ENCODE measurements around the gene OSBPL7.
A peak's percentile ranks its signal among the peaks of the same experiment; 100 is the strongest.

The OSBPL7 gene

DNA sequence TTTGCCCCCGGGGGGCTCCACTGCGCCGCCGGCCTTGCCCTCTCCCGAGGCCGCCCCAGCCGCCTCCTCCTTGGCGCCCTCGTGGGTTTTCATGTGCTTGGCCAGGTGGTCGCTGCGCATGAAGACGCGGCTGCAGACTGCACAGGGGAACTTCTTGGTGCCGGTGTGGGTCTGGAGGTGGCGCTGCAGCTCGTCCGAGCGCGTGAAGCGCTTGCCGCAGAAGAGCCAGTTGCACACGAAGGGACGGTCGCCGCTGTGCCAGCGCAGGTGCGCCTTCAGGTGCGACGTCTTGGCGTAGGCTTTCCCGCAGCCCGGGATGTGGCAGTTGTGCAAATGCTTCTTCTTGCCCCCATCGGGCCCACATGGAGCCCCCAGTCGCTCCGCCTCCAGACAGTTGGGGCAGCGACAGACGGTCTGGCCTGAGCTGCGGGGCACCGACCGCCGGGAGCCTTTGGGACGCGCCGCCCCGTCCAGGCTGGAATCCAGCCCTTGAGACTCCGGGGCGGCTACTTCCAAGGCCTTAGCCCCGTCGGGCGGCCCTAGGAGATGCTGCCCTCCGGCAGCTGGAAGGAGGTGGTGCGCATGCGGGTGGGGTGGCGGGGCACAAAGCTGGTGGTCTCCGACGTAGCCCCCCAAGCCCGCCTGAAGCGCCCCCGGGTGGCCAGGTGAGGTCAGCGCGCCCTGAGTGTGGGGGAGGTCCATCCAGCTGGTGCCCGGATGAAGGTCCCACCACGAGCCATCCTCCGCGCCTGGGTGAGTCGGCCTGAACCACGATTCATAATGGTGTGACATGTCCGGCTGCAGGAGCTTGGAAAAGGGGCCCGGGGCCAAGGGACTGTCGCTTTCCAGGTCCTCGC, 26.0 kb upstream of the OSBPL7 start:
- DNase-seq (ENCODE audit: low read depth in 2 of 2): no peak

DNA sequence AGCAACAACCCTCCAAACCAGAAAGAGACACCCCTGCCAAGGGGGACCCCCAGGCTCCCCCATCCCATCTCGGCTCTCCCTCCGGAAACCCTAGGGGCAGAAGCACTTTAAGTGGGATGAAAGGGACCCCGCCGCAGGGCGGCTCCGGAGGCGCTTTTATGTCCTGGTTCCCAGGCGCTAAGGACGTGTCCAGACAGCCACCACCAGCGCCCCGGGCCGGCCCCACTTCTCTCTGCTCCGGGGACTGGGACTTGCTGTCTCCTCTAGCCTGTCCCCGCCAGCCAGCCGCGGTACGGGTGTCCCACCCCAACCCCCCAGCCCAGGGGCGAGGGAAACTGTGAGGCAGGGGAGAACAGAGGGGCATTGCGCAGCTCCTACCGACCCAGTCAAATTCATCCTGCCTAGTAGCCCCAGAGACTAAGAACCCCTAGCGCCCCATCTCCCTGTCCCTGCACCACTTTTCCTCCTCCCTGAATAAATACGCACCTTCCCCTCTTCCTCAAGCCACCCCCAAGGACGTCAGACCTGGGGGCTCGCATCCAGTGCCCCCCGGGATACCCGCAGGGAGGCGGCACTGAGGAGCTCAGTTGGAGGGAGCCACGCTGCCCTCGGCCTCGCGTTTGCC, 25.2 kb upstream of the OSBPL7 start:
- no peak for DNase-seq (ENCODE audit: low read depth in 2 of 2)

DNA sequence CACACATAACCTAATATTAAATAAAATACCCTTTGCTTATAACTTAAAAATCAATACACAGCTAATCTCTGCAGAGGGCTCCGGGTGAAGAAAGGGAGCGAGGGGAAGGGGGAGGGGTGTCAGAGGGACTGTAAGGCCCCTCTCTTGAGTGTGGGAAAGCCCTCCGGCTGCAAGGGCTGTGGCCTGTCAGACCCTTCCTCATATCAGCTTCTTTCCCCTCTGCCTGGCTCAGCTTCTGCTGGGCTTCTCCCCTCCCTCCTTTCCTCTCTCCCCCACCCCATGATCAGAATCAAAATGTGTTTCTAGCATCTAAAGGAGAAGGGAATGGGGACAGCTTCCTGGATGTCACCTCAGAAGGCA, 24.1 kb upstream of the OSBPL7 start:
- DNase-seq (ENCODE audit: low read depth in 2 of 2): no peak

DNA sequence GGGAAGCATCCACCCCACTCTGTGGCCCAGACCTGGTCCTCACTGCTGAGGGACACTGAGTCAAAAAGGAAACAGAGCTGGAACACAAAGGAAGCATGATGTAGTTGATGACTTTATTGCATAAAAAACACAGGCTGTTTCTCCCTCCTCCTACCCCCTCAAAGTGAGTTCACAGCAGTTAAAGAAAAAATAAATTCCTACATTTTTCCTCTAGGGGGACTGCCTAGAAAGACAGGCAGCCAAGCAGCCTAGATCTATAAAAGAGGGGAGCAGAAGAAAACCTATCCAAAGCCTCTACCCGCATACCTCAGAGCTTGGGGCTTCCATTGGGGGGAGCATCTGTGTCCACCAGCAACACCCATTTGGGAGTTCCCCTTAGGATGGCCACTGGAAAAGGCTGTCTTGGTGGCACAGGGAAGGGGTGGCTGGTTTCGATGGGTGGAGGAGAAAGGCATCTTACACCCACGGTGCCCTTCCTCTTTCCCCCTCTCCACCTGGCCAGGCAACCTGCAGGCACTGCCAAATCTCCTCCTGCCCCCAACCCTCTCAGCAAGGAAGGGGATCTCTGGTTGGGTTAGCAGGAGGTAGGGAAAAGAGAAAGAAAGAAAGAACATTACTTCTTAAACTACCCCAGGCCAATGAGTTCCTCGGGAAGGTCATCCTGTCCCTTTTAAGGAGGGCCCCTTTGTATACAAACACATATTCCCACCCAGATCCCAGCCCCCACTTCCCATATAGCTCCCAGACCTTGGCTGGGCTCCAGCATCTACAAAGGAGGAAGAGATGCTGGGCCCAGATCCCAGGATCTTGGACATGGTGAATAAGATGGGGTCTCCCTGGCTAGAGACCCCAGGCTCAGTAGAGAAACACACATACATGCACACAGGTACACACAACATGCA, 23.5 kb upstream of the OSBPL7 start:
- no peak for DNase-seq (ENCODE audit: low read depth in 2 of 2)

DNA sequence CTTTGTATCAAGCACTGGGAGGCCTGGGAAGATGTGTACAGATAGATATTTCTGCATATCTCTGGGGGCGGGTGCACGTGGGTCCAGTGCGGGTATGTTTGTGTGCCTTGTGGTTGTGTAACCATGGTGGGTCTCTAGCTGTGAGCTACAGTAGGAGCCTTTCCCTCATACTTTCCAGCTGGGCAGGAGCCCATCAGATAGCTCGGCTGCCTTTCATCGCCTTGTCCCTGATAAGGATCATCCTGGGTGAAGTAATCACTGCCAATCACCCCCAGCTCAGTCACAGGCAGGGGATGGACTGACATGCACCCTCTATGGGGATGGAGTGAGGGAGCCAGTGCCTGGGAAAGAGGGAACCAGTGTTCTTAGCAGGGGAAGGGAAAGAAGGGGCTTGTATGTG, 22.6 kb upstream of the OSBPL7 start:
- DNase-seq (ENCODE audit: low read depth in 2 of 2): no peak

DNA sequence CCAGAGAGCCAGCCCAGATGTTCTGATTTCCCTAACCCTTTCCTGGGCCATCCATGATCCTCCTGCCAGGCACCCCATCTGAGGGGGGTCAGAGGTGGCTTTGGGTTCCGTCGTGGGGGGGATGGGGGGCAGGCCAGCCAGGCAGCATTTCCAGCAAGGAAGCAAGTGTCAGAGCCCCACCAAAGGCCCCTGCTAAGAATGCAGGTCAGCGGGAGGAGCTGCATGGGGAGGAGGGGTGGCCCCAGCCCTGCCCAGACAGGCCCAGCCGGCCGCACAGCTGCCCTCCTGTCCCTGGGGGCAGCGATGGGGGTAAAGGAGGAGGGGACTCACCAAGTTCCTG, 21.8 kb upstream of the OSBPL7 start:
- DNase-seq (ENCODE audit: low read depth in 2 of 2): no peak

DNA sequence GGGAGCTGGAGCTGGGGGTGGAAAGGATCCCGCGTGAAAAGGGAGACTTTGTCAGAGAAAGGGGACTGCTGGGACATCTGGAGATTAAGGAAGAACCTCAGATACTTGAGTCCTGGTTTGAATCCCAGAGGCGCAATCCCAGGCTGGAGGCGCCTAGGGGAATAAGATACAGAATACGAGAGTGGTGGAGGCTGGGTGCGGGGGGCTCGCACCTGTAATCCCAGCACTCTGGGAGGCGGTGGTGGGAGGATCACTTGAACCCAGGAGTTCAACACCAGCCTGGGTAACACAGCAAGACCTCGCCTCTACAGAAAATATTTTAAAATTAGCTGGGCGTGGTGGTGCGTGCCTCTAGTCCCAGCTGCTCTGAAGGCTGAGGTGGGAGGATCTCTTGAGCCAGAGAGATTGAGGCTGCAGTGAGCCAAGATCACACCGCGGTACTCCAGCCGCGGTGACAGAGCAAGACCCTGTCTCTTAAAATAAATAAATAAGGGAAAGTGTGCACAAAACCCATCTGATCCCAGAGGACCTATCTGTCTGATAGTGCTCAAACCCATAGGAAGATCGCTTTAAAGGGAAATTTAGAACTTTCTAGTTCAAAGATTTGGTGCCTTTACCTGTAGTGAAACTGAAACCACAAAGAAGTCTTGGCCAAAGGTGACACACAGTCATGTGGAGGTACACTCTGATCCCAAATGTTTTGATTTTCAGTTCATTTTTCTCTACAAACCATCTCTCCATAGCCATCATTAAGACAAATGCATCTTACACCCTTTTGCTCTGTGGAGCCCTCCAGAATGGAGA, 20.1 kb upstream of the OSBPL7 start:
- DNase-seq (ENCODE audit: low read depth in 2 of 2): no peak

DNA sequence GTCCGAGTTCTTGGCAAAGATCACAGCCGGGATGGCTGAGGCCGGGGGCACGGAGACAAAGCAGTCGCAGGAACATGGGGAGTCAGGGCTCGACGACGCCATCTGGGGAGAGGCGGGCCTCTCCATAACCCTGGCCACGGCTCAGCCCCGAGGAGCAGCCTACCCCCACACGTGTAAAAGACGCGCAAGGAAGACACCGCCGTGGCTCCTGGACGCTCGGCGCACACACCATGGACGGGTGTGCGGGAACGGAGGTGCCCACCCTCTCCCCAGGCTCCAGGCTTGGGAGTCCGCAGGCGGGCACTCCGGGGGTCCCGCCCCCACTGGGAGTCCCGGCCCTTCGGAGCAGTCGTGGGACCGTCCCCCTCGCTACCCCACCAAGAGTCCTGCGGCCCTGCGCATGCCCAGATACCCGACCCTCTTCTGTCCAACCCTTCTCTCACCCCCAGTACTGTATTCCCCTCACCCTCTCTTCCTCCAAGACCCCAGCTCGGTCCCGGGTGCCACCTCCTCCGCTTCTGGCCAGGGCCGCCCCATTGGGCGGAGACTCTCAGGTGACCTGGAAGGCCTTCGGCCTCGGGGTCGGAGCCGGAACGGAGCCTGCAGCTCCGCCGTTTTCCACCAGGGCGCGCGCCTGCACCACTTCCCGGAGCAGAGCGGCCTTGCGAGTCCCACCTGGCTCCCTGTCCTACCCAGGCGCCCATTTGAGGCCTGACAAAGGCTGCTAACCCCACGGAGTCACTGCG, 19.3 kb upstream of the OSBPL7 start, which contains the start of gene SCRN2:
TSS of gene SCRN2 (minus strand) at position 532 of the 746 bp plus-strand sequence. CDS start at position 102, 430 bp downstream.
- DNase-seq (ENCODE audit: low read depth in 2 of 2): peak; percentile 83 to 89

DNA sequence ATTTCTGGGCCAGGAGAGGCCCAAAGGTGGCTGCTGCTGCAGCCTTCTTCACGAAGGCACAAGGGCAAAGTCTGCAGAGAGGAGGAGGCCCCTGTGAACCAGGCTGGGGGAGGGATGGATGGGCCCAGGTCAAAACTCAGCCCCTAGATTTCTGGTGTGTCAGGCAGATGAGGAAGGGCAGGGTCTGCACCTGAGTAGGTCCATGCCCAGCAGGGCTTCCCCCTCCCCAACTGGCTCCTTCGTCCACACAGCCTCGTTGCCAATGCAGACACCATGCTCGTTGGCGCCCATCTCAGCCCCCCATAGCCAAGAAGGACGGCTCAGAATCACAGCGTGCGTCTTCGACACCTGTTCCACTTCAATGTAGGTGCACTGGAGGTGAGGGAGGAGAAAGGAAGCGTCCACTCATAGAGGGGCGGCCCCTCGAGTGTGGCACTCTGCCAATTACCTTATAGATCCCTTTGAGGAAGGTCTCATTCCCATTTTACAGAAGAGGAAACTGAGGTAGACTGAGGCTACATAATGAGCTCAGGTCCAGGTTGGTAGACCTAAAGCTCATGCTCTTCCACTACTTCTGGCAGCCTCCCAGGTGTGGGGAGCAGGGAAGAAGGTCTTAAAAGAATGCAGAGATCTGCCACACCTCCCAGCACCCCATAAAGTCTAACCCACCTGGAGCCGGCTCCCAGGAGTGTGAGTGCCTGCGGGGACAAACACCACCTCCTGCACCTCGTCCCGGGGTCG, 18.6 kb upstream of the OSBPL7 start:
- no peak for DNase-seq (ENCODE audit: low read depth in 2 of 2)

DNA sequence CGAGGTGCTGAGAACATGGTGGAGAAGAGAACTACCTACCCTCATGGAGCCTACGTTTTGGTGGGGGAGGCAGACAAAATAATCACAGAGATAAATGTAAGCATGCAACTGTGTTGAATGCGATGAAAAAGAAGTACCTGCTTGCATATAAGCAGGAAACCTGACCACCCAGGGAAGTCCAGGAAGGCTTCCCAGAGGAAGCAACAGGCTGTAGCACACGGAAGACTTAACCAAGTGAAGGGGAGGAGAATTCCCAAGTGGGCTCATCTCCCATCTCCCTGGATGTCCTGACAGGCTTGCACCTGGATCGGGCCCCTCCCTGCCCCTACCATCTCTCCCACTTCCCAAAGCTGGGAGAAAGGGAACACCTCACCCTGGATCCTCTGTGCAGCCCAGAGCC, 17.5 kb upstream of the OSBPL7 start:
- no peak for DNase-seq (ENCODE audit: low read depth in 2 of 2)

DNA sequence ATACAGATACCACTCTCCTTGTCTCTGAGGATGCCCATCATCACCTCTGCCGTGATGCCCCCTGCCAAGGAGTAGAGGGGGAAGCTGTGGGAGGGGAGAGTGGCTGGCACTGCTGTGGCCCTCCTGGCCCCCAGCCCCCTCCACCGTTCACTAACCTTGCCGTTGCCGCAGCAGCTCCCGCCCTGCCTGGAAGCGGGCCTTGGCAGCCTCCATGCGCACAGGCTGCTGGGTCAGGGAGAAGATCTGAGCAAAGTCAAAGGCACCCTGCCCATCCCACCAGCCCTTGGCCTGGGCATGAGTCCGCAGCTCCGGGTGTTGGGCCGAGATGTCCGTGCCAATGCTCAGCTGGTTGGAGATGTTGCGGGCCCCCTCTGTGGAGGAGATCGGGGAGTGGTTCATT, 17.0 kb upstream of the OSBPL7 start:
- no peak for DNase-seq (ENCODE audit: low read depth in 2 of 2)

DNA sequence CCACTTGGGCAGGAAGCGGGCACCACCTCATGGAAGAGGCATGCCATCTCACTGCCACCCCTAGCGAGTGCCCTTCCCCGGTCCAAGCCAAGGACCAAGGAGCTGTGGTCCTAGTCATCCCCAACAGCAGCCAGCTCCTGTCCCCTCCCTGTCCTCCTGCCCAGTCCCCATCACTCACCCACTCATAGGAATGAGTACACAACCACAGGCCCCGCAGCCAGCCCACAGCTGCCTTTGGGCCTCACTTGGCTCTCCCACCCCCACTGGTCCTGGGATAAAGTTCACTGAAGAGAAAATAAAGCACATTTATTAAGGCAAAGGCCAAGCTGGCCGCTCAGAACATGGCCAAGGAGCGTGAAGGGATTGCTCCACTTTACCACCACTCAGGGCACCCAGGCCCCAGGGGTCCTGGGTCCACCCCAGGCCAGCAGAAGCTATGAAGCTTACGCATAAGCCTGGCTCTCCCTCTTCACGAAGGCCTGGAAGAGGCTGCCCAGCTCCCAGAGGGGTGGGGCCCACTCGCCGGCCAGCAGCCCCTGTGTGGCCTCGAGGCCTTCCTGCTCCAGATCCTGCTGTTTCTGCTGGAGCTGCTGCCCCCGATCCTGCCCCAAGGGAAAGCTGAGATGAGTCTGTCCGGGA, 15.9 kb upstream of the OSBPL7 start:
- DNase-seq (ENCODE audit: low read depth in 2 of 2): no peak

DNA sequence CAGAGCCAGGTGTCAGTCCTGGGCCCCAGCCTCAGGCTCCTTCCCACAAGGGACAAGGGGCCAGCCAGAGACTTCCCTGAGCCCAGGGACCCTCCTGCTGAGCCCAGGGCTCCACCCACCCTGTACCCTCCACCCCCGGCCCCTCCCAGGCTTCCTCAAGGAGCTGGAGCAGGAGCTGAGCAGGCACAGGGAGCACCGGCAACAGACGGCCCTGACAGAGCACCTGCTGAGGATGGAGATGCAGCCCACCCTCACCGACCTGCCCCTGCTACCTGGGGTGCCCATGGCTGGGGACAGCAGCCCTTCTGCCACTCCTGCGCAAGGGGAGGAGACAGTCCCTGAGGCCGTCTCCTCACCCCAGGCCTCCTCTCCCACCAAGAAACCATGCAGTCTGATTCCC, 15.0 kb upstream of the OSBPL7 start:
- DNase-seq (ENCODE audit: low read depth in 2 of 2): no peak

DNA sequence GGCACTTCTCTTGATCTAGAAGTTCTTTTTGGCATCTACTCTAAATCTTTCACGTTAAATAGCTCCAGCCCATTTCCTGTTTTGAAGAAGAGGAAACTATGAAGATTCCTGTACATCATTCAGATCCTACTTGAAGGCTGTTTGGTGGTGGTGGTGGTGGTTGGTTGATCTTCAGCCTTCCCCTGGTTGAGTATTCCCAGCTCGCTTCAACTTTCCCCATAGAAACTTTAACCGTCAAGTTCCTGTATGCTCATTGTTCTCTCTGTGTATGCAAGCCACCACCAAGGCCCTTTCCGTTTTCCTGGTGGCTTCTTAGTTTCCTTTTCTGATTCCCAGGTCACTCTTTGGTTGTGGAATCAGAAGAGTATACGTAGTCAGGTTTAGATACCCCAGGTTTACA, 13.2 kb upstream of the OSBPL7 start:
- no peak for DNase-seq (ENCODE audit: low read depth in 2 of 2)

DNA sequence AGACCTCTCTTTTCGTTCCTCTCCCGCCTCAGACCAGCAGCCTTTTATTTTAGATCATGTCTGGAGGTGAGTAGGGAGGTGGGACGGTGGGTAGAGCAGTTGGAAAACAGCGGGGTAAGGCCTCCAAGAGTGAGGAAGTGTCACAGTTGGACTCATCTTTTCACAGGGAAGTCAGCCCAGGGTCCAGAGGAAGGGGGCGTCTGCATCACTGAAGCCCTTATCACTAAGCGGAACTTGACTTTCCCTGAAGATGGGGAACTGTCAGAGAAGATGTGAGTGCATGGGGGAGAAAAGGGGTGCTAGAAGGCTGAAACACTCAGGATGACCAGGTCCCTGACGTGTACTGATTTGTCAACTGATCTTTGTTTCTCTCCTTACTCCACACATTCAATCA, 10.3 kb upstream of the OSBPL7 start:
- no peak for DNase-seq (ENCODE audit: low read depth in 2 of 2)

DNA sequence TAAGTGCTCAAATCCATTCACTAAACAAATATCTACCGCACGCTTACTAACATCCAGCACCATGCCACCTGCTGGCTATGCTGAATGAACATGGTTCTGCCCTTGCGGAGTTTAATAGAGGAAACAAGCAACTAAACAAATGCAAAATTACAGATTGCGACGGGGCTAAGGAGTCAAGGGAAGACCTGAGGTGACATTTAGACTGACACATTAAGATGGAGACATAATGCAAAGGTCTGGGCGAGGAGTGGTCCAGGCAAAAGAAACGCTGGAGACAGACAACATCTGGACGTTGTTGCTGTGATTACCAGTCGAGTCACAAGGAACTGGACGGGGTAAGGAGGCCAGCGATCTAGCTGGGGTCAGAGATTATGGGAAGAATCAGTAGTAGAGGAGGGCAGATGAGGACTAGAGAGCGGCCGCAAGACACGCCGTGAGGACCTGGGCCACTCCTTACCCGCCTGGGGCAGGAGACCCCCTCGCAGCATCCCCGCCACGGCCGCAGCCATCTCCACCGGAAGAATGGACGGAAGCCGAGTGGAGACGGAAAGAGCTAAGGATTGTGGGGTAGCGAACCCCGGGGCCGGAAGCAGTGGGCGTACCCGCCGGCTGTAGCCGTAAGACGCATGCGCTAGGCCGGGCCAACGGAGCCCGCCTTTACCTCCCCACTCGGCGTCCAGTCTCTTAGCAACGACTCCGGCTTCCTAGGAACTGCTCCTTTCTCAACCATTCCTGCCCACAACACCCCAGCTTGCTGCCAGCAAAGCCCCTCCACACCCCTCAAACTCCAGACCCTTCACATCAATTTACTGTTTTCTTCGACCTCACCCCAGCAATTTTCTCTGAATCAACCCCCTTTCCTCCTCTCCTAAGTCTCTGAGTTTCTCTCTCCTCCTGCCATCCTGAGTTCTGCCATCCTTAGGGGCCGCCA, 9.7 kb upstream of the OSBPL7 start, which contains the start of the genes LRRC46 and MRPL10:
TSS of gene LRRC46 (plus strand) at position 668 of the 931 bp plus-strand sequence. CDS start 320 bp downstream, outside the sequence.
TSS of gene MRPL10 (minus strand) at position 539 of the 931 bp plus-strand sequence. CDS start at position 509, 30 bp downstream.
- DNase-seq (ENCODE audit: low read depth in 2 of 2): peak; percentile 92 to 94

DNA sequence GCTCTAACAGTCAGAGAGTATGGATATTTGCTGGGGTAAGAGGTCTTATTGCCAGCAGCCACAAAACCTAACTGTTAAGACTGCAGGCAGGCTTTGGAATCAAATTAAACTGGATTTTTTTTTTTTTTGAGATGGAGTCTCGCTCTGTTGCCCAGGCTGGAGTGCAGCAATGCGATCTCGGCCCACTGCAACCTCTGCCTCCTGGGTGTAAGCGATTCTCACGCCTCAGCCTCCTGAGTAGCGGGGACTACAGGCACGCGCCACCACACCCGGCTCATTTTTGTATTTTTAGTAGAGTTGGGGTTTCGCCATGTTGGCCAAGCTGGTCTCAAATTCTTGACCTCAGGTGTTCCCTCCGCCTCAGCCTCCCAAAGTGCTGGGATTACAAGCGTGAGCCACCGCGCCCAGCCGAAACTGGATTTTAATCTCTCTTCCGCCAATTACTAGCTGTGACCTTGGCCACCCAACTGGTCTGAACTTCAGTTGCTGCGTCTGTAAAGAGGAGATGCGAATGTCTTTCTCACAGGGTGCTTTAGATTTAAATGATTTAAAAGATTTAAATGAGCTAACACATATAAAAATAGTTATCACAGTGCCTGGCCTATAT, 8.9 kb upstream of the OSBPL7 start:
- DNase-seq (ENCODE audit: low read depth in 2 of 2): no peak

DNA sequence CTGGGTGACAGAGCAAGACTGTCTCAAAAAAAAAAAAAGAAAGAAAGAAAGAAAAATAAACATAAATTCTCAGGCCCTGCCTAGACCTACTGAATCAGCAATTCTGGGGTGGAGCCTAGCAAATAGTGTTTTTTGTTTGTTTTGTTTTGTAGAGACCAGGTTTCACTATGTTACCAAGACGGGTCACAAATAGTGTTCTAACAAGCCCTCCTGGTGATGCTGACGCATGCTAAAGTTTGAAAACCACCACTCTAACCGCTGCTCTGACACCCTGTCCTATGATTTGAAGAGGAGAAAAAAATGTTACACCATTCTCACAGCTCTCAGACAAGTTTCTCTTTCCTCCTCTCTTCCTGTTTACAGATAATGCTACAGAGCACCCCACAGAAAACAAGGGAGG, 8.3 kb upstream of the OSBPL7 start:
- no peak for DNase-seq (ENCODE audit: low read depth in 2 of 2)

Data from stimulated activated CD4-positive, alpha-beta T cell treated with anti-CD3 and anti-CD28 coated beads, Interleukin-4, amount 100 ng/mL, for 48 hours (primary cell).